Activated CD4-positive, alpha-beta T cell treated with anti-CD3 and anti-CD28 coated beads for 48 hours (primary cell): Measurements from ENCODE around the gene CNN3.
"Not testable (repeated sequence)": the region's sequence is repeated elsewhere in the genome, so short reads cannot be mapped to it uniquely, and the experiment has no call there.

ENCODE experiments used
- DNase-seq: peaks from one replicate; pipeline ENCODE4 v3.0.0-alpha.2; 2020

Gene CNN3

DNA sequence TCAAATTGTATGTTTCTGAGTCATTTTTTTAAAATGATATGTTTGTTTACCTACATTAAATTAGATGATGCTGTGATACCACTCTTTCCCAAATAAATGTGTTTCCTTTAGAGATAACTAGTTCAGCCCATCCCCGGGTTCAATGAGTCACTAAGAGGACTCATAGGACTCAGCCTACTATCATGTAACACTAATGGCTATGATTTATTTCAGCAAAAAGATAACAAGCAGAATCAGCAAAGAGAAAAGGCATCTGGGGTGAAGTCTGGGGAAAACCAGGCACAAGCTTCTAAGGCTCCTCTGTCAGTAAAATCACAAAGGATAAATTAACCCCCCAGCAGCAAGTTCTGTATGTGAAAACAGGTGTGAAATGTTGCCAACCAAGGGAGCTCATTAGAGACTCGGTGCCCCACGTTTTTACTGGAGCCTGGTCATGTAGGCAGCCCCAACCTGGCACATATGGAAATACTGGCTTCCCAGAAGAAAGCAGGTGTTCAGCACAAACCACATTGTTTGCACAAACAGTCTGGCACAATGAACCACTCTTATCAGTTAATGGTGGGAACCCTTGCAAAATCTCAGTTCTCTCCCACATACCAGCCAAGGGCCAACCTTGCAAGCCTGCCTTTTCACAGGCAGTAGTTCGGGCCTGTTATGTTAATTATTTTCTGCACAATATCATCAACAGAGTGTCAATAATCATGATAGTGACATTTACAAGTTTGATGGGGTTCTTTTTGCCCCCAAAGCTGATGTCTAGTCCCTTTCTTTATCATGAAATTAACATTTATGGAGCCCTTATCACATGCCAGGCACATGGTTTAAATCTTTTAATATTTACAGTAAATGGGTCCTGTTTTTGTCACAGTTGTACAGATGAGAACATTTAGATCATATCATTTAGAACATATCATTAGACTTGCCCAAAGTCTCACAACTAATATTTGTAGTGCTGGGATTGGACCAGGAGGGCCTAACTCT is 23.1 kb upstream of the CNN3 start:
- no peak for DNase-seq

DNA sequence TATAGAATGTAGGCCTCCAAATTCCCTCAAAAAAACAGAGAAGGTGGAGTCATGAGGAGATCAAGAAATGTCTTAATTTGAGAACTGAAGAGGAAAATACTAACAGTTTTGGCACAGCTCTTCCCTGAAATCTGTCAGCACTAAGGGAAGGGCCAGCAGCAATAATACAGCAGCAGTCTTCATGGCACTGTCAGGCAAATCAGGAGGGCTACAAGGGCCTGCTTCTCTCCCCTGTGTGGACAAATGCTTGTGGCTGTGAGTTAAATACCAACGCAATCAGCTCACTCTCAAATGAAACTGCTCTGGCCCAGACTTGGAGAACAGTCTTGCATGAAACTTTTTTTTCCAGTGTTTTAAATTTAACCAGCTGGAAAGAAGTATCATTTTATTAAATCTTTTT is 20.5 kb upstream of the CNN3 start:
- no peak for DNase-seq

DNA sequence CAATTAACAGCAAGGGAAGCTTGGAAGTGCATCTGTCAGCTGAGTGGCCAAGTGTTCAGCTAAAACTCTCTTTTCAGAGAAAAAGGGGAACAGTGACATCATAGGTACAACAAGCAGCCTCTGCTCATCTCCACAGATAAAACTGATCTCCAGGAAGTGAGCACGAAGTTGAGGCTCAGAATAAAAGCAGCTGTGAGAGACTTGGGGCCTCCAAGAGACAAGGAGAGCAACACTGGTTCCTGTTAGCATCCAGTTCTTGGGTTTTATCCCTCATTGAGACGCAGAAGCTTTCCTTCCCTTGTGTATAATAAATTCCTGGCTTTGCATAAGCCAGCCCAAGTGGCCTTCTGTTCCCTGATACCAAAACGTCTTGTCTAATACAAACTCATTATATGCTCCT is 20.0 kb upstream of the CNN3 start:
- no peak for DNase-seq

DNA sequence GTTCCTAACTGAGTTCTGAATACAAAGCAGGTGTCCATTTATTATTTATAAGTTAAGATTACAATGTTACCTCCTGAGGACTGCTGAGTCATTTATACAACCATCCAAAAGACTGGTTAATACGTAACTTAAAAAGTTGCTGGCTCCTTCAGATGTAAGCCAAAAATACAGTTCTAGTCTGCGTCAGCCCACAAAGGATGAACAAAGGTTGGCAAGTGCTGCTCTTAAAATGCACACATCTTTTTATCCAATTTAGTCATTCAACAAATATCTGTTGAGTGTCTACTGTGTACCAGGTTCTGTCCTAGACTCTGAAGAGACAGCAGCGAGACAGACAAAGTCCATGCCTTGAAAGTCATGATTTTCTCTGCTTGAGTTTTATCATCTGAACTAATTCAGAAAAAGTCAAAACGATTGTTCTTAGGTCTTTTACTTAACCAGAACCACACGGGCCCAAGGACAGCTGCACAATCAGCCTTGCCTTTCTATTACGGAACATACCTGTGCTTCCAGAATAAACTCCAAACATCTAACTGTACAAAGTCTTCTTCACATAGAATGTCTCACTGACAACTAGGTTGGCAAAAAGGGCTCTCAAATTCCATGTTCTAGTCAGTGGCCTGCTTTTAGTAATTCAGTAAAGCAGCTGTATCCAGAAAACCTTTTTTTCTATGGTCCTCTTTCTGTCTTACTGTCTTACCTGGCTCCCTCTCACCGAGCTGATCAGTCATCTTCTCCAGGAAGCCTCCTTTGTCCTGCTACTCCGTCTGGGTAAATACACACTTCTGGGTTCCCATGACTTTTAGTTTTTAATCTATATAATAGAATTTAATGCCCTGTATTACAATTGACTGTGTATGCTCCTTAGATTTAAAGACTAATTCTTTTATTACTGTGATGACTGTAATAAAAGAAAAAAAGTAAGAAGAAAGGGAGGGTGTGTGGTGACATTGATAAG is 15.5 kb upstream of the CNN3 start:
- DNase-seq = no peak

DNA sequence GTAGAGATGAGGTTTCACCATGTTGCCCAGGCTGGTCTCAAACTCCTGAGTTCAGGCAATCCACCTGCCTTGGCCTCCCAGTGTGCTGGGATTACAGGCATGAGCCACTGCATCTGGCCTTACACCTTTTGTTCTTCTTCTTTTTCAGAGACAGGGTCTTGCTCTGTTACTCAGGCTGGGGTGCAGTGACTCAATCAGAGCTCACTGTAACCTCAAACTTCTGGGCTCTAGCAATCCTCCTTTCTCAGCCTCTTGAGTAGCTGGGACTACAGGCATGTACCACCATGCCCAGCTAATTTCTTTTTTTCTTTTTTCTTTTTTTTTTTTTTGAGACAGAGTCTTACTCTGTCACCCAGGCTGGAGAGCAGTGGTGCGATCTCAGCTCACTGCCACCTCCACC is 14.6 kb upstream of the CNN3 start:
- not testable (repeated sequence) for DNase-seq

DNA sequence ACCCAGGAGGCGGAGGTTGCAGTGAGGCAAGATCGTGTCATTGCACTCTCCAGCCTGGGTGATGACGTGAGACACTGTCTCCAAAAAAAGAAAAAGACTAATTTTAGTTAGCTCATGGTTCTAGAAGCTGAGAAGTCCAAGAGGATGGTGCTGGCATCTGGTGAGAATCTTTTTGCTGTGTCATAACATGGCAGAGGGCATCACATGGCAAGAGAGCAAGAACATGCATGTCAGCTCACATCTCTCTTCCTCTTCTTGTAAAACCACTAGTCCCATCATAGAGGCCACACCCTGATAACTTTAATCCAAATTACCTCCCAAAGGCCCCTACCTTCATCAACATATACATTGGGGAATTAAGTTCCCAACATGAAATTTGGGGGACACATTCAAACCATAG is 13.8 kb upstream of the CNN3 start:
- DNase-seq = no peak

DNA sequence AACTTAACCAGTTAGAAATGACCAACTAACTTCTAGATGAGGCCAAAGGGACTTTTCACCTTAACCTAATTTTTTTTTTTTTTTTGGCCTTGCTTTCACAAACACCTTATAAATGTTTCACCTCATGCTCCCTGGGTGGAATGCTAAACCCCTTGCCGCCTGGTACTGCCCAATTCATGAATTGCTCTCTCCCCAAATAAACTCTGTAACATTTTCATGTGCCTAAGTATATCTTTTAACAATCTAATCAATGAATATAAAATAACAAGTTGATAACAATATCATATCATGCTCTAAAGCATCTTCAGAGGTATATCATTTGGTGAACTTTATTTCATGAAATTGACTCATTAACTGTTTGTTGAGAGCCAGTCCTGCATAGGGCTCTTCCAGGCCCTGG is 10.9 kb upstream of the CNN3 start:
- DNase-seq = no peak

DNA sequence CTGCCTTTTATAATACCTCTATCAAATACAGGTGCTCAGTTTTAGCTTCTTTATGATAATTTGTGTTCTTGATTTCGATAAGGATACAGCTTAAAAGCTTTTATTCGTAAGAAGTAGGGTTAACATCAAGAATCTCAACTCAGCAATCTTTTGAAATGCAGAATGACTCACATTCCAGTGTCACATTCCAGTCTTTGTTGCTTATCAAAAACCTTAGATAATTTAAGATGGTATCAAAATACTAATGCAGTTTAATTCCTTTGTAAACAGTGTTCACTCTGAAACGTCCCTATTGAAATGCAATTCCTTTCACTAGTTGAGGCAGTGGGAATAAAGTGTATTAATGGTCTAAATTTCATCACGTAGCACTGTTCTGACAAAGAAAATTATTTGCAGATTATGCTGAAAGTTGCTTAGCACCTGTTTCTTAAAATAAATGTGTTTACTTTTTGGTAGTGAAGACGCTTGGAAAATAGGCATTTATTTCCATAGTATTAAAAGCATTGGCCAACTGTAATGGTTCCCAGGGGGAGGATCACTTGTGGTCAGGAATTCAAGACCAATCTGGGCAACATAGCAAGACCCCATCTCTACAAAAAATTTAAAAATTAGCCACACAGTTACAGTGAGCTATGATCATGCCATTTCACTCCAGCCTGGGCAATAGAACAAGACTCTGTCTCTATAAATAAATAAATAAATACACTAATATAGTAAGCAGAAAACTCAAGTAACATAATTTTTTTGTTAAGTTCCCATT is 10.1 kb upstream of the CNN3 start:
- no peak for DNase-seq

DNA sequence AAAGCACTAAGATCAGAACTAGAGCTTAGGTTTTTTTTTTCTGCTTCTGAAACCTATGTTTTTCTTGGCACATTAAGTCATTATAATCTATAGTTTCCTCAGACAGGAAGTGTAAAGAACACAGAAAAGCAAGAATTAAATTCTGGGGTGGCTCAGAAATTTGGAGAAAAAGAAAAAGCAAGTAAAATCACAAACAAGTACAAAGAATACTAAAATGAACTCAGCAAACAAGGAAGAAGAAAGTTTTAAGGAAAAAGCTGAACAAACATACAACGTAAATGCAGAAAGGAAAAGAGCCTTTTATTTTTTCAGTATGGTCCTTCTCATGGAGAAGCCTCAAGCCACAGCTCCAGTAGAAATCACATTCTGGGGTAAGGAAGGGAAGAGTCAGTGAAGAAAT is 8.6 kb upstream of the CNN3 start:
- no peak for DNase-seq

DNA sequence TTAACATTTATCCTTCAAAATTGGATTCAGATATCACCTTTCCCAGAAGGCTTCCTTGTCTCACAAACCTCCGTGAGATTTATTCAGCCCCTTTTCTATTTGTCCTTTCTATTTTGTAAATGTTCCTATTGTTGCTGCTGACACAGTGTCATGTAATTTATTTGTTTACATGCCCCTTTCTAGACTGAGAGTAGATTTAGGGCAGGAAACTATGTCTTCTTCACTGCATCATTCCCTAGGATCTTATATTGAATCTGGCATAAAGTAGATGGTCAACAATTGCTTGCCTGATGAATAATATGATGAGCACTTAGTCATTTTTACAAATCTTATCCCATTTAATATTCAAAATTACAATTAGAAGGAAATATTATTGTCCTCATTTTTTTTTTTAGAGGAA is 8.1 kb upstream of the CNN3 start:
- no peak for DNase-seq

DNA sequence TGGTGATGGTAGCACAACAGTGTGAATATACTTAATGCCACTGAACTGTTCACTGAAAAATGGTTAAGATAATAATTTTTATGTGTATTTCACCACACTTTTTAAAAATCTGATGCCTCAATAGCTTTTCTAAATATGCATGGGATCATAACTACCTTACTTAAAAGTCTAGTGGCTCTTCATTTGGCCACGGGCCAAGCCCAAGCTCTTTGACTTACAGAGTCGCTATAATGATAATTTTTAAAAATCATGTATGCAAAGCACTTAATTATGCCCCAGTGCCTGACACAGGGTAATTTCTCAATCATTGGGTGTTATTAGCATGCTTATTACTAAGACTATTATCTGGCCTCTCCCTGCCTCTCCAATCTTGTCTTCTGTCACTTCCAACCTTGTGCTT is 7.6 kb upstream of the CNN3 start:
- DNase-seq = no peak

DNA sequence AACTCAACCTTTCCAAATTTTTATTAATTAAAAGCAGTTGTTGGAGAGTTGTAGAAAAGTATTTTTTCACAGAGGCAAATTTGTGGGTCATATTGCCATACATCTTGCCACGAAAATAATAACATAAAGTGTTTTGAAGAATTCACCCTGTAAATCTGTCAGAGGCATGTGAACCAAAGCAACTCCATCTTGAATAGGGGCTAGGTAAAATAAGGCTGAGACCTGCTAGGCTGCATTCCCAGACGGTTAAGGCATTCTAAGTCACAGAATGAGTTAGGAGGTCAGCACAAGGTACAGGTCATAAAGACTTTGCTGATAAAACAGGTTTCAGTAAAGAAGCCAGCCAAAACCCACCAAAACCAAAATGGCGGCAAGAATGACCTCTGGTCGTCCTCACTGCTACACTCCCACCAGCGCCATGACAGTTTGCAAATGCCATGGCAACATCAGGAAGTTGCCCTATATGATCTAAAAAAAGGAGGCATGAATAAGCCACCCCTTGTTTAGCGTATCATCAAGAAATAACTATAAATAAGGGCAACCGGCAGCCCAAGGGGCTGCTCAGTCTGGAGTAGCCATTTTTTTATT is 4.4 kb upstream of the CNN3 start:
- no peak for DNase-seq

DNA sequence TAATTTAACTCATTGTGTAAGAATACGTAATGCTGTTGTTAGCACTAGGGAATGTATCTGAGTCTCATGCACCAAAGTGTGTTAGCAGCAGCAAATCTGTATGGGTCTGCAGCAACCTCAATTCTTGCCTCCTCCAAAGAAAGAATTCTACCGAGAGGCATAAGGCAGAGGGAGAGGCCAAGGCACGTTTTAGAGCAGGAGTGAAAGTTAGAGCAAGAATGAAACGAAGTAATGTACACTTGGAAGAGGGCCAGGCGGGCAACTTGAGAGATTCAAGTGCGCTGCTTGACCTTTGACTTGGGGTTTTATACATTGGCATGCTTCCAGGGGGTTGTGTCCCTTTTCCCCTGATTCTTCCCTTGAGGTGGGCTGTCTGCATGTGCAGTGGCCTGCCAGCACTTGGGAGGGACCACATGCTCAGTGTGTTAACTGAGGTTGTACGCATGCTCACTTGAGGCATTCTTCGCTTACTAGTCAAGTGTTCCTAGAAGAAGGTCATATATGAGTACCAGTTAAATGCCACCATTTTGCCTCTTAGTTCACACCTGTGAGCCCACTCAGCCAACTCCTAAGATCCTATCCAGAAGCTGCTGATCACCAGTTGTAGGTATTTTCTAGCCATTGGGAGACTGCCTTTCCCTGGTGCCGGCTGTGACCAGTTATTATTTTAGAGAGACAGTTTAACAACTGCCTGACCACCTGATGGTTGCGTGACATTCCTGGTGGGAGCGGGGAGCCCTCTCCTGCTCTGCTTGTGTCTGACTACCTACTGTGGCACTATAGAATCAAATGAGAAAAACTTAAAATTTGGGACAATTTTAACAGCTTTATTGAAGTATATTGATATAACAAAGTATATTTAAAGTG is 2.7 kb upstream of the CNN3 start:
- DNase-seq = no peak

DNA sequence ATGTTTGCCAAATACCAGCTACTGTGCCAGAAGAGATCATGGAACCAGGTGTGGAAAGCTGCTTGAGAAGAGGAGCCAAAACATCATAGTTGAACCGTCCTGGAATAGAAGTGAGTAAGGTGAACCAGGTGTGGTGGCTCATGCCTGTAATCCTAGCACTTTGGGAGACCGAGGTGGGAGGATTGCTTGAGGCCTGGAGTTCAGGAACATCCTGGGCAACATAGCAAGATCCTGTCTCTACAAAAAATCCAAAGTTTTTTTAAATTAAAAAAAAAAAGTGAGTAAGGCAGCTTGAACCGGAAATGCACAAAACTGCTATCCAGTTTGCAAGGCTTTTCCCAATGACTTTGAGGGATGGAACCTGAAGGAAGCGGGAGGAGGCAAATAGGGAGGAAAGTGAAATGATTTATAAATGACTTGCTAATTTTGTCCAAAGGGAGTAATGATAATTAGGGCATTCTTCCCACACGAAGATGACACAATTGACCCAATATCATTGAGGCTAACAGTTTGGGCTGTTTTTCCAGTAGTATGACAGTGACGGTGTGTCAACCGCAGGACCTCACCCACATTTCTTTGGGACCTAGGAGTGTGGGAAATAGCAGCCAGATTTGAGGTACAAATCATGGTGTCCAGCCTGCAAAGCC is 1.5 kb upstream of the CNN3 start:
- no peak for DNase-seq

DNA sequence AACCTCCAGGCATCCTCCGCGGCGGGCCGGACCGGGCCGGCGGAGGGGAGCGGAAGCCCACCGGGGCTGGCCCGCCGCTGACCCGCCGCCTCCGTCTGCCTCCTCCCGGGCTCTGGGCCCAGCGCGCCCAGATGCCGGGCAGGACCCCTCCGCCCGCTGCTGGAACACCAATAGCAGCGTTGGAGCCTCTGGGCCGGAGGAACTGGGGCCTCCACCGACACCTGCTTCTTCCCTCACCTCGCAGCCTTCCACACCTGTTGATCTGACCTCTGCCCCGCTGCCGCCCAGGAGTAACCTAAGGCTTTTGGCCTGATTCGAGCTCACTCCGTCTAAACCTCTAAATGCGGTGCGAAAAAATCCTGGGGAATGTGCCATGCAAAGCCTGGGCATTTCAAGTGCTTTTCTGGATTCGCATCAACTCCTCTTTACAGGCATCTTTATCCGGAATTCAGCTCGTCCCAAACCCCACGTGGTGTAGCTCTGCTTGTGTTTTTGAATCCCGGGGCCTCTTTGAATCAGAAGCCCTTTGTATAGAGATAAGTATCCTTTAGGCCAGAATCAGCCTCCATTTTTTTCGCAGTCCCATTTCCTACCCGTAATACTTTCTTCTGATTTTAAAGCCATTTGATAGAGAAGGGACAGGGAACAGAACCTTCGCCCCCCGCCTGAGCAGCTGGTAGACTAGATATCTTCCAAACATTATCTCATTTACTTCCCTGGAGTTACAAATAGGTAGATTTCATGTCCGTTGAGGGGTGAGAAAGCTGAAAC is 680 bp upstream of the CNN3 start:
- DNase-seq = no peak

DNA sequence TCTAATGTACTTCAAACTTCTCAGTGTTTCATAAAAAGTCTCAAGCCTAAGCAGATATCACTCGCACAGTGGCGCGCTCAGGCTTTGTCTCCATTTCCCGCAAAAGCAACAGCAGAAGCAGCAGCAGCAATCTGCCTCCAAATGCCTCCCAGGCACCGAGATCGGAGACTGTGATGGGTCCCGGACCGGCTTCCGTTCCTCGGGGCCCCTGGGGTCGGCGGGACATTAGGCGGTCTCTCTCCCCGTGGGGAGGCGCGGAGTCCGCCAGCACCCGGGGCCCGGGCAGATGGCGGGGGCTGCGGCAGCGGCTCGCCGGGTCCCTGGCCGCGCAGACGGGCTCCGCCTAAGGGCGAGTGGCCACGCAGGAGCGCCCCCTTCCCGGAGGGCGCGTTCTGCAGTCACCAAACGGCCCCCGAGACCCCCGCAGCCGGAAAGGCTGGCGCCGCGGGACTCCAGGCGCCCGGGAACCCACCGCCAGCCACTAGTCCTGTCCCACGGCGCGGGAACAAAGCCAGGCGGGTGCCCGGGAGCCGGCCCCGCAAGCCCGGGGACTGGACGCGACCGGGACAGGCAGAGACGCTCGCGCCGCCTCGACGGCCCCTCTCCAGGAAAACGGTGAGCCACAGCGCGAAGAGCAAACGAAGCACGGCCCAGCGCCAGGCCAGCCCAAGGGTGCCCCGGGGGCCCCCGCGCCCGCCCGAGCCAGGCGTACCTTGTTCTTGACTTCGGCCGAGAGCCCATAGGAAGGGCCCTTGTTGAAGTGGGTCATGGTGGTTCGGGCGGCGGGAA is 590 bp downstream of the CNN3 start:
- DNase-seq = peak; percentile 49

DNA sequence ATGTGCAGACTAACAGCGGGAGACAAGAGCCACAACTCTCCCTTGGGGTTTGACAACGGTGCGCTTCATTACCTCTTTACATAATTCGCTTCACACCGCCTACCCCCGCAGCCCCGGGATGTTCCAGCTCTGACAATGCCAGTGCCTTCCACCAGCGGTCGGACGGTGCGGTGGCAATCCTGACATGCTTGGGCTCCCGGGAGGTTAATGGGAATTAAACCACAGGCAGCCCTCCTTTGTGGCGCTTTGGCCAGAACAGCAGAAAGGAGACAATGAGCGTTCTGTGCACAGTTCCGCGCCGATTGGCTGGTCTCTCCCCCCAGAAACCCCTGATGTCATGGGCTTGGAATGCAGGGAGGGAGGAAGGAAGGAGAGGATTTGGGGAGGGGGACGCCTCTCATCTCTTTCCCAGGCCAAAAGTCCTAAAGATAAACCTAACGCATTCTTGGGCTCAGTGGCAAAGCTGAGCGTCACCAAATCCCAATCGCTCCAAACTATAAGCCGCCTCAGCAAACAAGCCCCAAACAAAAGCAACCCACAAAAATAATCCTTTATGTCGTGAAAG is 1.3 kb downstream of the CNN3 start:
- peak; percentile 9 for DNase-seq

DNA sequence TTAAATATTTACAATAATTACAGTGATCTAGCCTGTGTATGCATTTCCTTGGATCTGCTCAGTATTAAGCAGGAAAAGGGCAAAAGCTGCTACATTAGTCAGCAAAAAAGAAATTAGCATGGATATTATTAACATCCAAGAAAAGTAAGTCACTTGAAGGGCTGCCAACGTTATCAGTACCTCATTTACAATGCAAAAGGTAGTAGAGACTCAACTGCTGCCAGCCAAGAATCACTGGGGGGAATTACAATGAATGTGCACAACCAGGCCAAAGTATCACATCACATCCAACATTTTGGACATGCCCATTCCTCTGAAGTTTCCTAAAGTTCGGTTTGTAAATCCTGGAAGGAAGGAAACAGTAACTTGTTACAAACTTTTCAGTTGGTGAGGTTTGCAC is 1.9 kb downstream of the CNN3 start:
- DNase-seq = no peak

DNA sequence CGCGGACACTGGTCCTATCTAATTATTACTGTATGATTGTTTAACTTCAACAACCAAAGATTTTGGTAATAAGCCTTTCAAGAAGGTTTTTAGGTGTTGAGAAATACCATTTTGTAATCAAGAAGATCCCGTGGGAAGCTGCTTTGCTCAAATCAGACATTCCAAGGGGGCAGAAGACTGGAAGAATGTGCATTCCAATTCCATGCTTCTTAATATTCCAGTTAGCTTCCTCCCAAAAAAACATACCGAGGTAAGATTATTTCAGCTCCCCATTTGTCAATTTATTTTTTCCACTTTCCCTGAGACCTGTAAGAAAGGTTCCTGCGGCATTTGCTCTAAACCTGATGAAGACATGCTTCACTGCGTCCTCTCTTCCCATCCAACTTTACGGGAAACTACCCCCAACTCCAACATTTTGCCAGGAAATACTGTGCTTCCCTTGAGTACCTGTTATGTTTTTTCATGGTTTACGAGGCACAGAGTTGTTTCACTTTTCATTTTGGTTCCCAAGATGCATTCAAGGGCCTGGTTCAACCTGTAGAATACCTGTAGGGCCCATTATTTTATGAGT is 4.1 kb downstream of the CNN3 start:
- no peak for DNase-seq
